SKM-1 (cell line): Measurements from ENCODE around the gene SLC7A6.

Experiments
- DNase-seq: peaks from one replicate; lab custom pipeline; 2025; ENCODE audit not compliant: unreplicated experiment; lab: John Stamatoyannopoulos, UW

The SLC7A6 gene

GRCh38 chr16:68234188-68235107 lies 29.9 kb upstream of the SLC7A6 start:
- DNase-seq, result no peak

DNA sequence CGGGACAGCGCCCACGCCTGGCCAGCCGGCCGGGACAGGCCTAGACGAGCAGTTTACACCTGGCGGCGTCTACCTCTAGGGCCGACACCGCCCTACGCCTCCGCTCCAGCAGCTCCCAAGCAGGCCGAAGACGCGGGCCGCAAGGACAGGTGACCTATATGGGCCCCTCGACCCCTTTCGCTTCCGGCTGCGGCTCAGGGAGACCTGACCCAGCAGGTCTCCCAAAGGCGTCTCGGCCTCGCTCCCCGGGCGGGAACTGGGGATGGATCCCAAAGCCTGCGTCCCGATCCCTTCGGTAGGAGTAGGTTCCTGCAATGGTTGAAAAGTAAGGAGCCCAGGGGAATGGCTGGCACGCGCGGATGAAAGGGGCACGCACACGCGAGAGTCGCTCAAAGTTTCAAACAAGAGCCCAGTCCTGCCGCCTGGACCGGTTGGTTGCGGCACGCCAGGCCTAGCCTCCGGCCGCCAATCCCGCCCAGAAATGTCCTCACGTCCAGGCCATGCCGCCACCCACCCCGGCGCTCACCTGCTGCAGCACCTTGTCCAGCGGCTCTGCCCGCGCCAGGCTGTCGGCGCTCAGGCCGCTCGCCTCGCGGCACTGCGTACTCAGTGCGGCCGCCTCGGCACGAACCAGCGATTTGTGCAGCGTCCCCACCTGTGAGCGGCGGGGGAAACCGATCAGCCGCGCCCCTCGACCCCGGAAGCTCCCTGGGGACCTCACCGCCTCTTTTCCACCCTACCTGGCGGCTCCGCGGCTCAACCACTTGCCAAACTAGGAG lies 29.0 kb upstream of the SLC7A6 start:
- DNase-seq, result no peak

GRCh38 chr16:68235887-68236136 lies 28.5 kb upstream of the SLC7A6 start, which contains the start of gene ESRP2:
Gene ESRP2, minus strand, starts transcription at chr16:68236127. Its CDS starts 82 bp downstream, at chr16:68236045.
- no peak for DNase-seq

- DNase-seq, result no peak
Observed at GRCh38 chr16:68236137-68236825, 28.0 kb upstream of the SLC7A6 start.

DNA sequence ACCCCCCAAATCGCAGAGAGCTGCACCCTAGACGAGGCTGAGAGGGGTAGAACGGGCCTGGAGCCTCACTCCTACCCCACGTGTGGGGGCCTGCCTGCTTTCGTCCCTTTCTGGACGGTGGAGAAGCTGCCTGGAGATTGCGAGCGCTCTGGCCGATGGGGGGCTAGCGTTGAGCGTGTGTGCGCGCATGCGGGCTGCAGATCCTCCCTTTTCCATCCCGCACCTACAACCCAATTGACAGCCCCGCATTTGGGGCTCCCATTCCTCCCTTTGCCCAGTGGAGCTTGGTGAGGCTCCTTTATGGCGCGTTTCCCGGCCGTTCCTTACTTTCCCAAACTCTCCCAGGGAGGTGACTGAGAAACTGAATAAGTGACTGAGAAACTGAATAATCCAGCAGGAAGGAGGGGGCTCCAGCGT lies 27.5 kb upstream of the SLC7A6 start:
- DNase-seq, result no peak

GRCh38 chr16:68237243-68238028 lies 26.9 kb upstream of the SLC7A6 start:
- DNase-seq, result peak; percentile 94

GRCh38 chr16:68238029-68238345 lies 26.3 kb upstream of the SLC7A6 start:
- DNase-seq, result no peak

DNA sequence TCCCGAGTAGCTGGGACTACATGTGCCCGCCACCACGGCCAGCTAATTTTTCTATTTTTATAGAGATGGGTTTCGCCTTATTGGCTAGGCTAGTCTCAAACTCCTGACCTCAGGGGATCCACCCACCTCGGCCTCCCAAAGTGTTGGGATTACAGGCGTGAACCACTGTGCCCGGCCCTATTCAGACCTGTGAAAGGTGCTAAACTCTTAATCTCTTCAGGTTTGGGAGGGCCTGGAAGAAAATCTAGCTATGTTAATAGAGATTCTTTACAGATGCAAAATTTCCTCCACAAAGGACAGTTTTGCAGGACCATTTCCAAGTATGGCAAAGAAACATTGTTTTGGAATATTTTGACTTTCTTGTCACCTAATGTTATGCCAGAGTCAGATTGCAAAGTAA lies 22.2 kb upstream of the SLC7A6 start:
- DNase-seq, result no peak

DNA sequence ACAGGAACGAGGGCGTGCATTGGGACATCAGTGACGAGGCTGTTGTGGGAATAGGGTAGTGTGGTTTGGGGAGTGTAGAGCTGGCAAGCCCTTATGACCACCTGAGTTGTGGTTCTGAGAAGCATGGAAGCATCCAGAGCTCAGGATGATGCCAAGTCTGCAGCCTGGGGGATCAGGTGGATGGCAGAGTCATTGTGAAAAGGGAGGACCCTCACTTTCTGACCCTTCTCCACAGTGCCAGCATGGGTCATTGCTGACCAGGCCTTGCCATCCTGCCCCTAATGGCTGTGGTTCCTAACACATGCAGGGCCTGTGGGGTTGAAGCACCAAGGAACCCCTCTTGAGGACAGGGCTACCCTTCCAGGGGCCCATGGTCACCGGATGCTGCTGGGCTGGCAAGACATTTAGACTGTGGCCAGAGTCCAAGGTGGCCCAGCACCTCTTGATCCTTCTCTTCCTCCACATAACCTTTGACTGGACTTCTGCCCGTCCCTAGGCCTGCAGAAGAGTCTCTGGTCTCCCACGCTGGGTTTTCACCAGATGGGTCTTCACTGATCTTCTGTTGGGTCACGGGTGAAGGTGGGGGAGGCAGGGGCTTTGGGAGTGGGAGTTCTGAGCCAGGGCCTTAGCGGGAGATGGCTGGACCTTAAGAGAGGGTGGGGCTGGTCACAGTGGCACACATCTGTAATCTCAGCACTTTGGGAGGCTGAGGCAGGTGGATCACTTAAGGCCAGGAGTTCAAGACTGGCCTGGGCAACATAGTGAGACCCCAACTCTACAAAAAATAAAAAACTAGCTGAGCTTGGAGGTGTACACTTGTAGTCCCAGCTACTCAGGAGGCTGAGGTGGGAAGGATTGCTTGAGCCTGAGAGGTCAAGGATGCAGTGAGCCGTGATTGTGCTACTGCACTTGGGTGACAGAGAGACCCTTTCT lies 21.1 kb upstream of the SLC7A6 start:
- no peak for DNase-seq

- DNase-seq, result no peak
Observed at GRCh38 chr16:68244481-68244902, 19.8 kb upstream of the SLC7A6 start.

GRCh38 chr16:68244903-68245853 lies 19.1 kb upstream of the SLC7A6 start, which contains the start of gene PLA2G15:
Gene PLA2G15, plus strand, starts transcription at chr16:68245373. Its CDS starts 54 bp downstream, at chr16:68245427.
- peak; percentile 62 for DNase-seq

GRCh38 chr16:68246121-68246520 lies 18.2 kb upstream of the SLC7A6 start:
- no peak for DNase-seq

GRCh38 chr16:68246666-68247065 lies 17.7 kb upstream of the SLC7A6 start:
- no peak for DNase-seq

DNA sequence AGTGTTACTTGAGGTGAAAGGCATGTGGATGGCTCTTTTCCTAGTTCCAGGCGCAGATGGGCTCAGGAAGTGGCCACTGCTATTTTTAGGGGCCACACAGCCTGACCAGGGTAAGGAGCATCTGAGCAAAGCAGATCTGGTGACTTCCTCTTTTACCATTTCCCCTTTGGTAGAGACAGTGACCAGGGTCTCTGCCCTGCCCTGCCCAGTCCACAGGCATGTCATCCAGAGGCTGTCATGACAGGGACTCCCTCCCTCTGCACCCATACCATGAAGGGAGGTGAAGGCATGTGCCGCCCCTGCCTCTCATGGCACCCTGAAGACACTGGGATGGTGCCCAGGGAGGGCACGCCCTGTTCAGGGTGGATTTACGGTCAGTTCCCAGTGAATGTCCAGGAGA lies 16.9 kb upstream of the SLC7A6 start:
- DNase-seq, result peak; percentile 26

- DNase-seq, result no peak
Observed at GRCh38 chr16:68247932-68248331, 16.4 kb upstream of the SLC7A6 start.

- DNase-seq, result no peak
Observed at GRCh38 chr16:68249371-68249770, 15.0 kb upstream of the SLC7A6 start.

GRCh38 chr16:68250951-68251350 lies 13.4 kb upstream of the SLC7A6 start:
- DNase-seq, result no peak

- DNase-seq, result no peak
Observed at GRCh38 chr16:68251832-68252231, 12.5 kb upstream of the SLC7A6 start.

DNA sequence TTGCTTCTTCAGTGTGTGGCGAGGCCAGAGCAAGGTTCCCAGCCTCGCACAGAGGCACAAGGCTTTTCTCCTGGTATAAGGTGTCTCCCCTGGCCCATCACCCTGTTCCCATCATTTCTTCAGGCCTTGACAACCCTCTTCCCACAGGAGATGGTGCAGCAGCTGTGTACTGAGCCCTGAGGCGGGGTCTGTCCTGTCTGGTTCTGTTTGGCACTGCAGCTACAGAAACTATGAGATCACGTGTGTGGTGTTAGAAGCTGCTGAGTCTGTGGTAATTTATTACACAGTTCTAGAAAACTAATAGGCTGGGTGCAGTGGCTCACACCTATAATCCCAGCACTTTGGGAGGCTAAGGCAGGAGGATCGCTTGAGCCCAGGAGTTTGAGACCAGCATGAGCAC lies 11.9 kb upstream of the SLC7A6 start:
- no peak for DNase-seq
